Caco-2 (cell line): ENCODE measurements around the gene RAD51B. TPM values are rescaled to one million over a fixed set of nuclear protein-coding genes. Genes with fewer than 3 reads are reported as not detected.

Experiments used
- BruUV-seq: library from RNA; stranded (reverse); fragments of 400-500 nt; replicated peaks from 2 replicates; lab custom pipeline; 2021; lab: Mats Ljungman, UMichigan
- CTCF ChIA-PET: fragments of 300-600 bp; sonication (Branson Sonifier 250); formaldehyde crosslinking; loops from one replicate; lab custom pipeline; 2022; ENCODE audit warnings: antibody characterized with exemption; lab: Charles Lee
- POLR2A ChIA-PET: fragments of 300-600 bp; sonication (Branson Sonifier 250); formaldehyde crosslinking; loops from one replicate; lab custom pipeline; 2022; ENCODE audit warnings: antibody characterized with exemption; lab: Charles Lee
- DNase-seq, 2 experiments: peaks; one replicate each; pipeline versions ENCODE4 v3.0.0 to v3.0.0-alpha.2; 2020 to 2022
- H3K27me3 ChIP-seq: replicated peaks from 2 replicates; pipeline ENCODE4 v1.6.0; 2011; ENCODE audit warnings: low read length; ENCODE audit not compliant: control insufficient read depth, insufficient read depth
- H3K36me3 ChIP-seq: 2 replicates; pipeline ENCODE4 v1.5.1; 2011; ENCODE audit warnings: low read length; ENCODE audit not compliant: control insufficient read depth, insufficient read depth
- H3K4me1 ChIP-seq: fragments of 250-450 bp; sonication (Bioruptor Pico); 2 replicates; pipeline ENCODE4 v1.5.1; 2020; ENCODE audit warnings: mild to moderate bottlenecking
- H3K4me3 ChIP-seq: 2 replicates; pipeline ENCODE4 v1.5.1; 2011; ENCODE audit warnings: low read depth, mild to moderate bottlenecking, control low read depth, low read length
- H3K9me3 ChIP-seq: fragments of 250-450 bp; sonication (Bioruptor Pico); 2 replicates; pipeline ENCODE4 v1.5.1; 2020; ENCODE audit warnings: mild to moderate bottlenecking, moderate library complexity
- H3K27ac Mint-ChIP-seq: one replicate; pipeline ENCODE4 v1.8.0; 2022; ENCODE audit warnings: mixed read lengths; ENCODE audit not compliant: unreplicated experiment
- H3K27me3 Mint-ChIP-seq: one replicate; pipeline ENCODE4 v1.8.0; 2022; ENCODE audit warnings: mixed read lengths; ENCODE audit not compliant: insufficient read depth, unreplicated experiment
- H3K36me3 Mint-ChIP-seq: one replicate; pipeline ENCODE4 v1.8.0; 2022; ENCODE audit warnings: mild to moderate bottlenecking, mixed read lengths; ENCODE audit not compliant: insufficient read depth, unreplicated experiment
- H3K4me1 Mint-ChIP-seq: one replicate; pipeline ENCODE4 v1.8.0; 2022; ENCODE audit warnings: low read depth, mixed read lengths; ENCODE audit not compliant: unreplicated experiment
- H3K4me3 Mint-ChIP-seq: one replicate; pipeline ENCODE4 v1.8.0; 2022; ENCODE audit warnings: mild to moderate bottlenecking, moderate library complexity, mixed read lengths; ENCODE audit not compliant: unreplicated experiment
- H3K9me3 Mint-ChIP-seq: one replicate; pipeline ENCODE4 v1.8.0; 2022; ENCODE audit warnings: mixed read lengths; ENCODE audit not compliant: unreplicated experiment
- CTCF ChIP-seq, 2 experiments: fragments of 200-600 bp in 1 of 2; IDR thresholded peaks; 1 replicate in 1 of 2; 2 replicates in 1 of 2; pipeline versions ENCODE4 v1.5.1 to v1.8.0; 2011 to 2022; ENCODE audit warnings: antibody characterized with exemption in 1 of 2, control low read depth in 1 of 2, inconsistent platforms in 1 of 2, low read depth in 1 of 2, low read length in 1 of 2, mild to moderate bottlenecking in 1 of 2, moderate library complexity in 1 of 2; ENCODE audit not compliant: insufficient read depth in 1 of 2, severe bottlenecking in 1 of 2, unreplicated experiment in 1 of 2
- intact Hi-C: fragments of 100-400 bp; cut with micrococcal nuclease; formaldehyde crosslinking; loops from one replicate; pipeline ENCODE4 v1.10.0; 2022; ENCODE audit not compliant: unreplicated experiment
- total RNA-seq: library from RNA; stranded (reverse); gene quantifications from 2 replicates; pipeline ENCODE4 v1.2.3, GENCODE V29; 2022

Gene RAD51B
- total RNA-seq, 1 experiment from 2014 or later = 16.7 TPM

- H3K36me3 Mint-ChIP-seq = no peaks in the 10 kb centered on the region
- Histone ChIP-seq H3K9me3 (peaks cover 9% of the 10 kb centered on the region), H3K36me3 (no peaks in the 10 kb centered on the region), H3K4me1 (peaks cover 21% of the 10 kb centered on the region), H3K4me3 (no peak overlapping the region), H3K27me3 (no peaks in the 10 kb centered on the region)
- no peaks in the 10 kb centered on the region for H3K9me3 Mint-ChIP-seq
- ChIA-PET CTCF (no interaction called here), POLR2A (no interaction called here)
- no peak for DNase-seq
- H3K4me1 Mint-ChIP-seq = peaks cover 23% of the 10 kb centered on the region
- intact Hi-C loops = no loop called here
- BruUV-seq = no TSS peak
- no peak overlapping the region for H3K4me3 Mint-ChIP-seq
- no peak overlapping the region for H3K27ac Mint-ChIP-seq
- no peaks in the 10 kb centered on the region for H3K27me3 Mint-ChIP-seq
- no peak for TF ChIP-seq CTCF (IDR thresholded peaks at IDR 0.05; ENCODE audit: insufficient read depth in 1 of 2, low read depth in 1 of 2, low read length in 1 of 2, severe bottlenecking in 1 of 2, unreplicated experiment in 1 of 2)
Measured at GRCh38 chr14:68739701-68740100, 920.1 kb downstream of the RAD51B start.

GRCh38 chr14:68740788-68741476 lies 921.4 kb downstream of the RAD51B start:
- peaks cover 22% of the 10 kb centered on the region for H3K4me1 Mint-ChIP-seq

GRCh38 chr14:68741477-68741791 lies 921.9 kb downstream of the RAD51B start:
- POLR2A ChIA-PET = no interaction called here
- CTCF ChIA-PET = no interaction called here

More at GRCh38 chr14:68740788-68741476, 921.4 kb downstream of the RAD51B start:
- Mint-ChIP-seq H3K36me3 (no peaks in the 10 kb centered on the region), H3K4me3 (no peak overlapping the region), H3K27ac (no peak overlapping the region), H3K9me3 (no peaks in the 10 kb centered on the region), H3K27me3 (no peaks in the 10 kb centered on the region)
- TF ChIP-seq CTCF (IDR thresholded peaks at IDR 0.05; ENCODE audit: insufficient read depth in 1 of 2, low read depth in 1 of 2, low read length in 1 of 2, severe bottlenecking in 1 of 2, unreplicated experiment in 1 of 2) = no peak
- H3K4me3 ChIP-seq = no peak overlapping the region
- intact Hi-C loops = no loop called here
- no peak for DNase-seq
- peaks cover 17% of the 10 kb centered on the region for H3K4me1 ChIP-seq
- no peaks in the 10 kb centered on the region for H3K36me3 ChIP-seq
- H3K27me3 ChIP-seq = no peaks in the 10 kb centered on the region
- H3K9me3 ChIP-seq = peaks cover 9% of the 10 kb centered on the region
- BruUV-seq = no TSS peak
- POLR2A ChIA-PET = interaction anchor here (0.6 kb wide), 1 partner anchor 58 kb away, joined by 4 read pairs; no protein-coding TSS in a partner anchor
- CTCF ChIA-PET = interaction anchor here (0.7 kb wide), 1 partner anchor 42 kb away, joined by 4 read pairs; no protein-coding TSS in a partner anchor

More at GRCh38 chr14:68741477-68741791, 921.9 kb downstream of the RAD51B start:
- no peak for TF ChIP-seq CTCF (IDR thresholded peaks at IDR 0.05; ENCODE audit: insufficient read depth in 1 of 2, low read depth in 1 of 2, low read length in 1 of 2, severe bottlenecking in 1 of 2, unreplicated experiment in 1 of 2)
- H3K4me3 Mint-ChIP-seq = no peak overlapping the region
- Histone ChIP-seq H3K4me3 (no peak overlapping the region), H3K9me3 (peaks cover 9% of the 10 kb centered on the region), H3K4me1 (peaks cover 12% of the 10 kb centered on the region), H3K36me3 (no peaks in the 10 kb centered on the region), H3K27me3 (no peaks in the 10 kb centered on the region)
- H3K4me1 Mint-ChIP-seq = peaks cover 17% of the 10 kb centered on the region
- H3K27me3 Mint-ChIP-seq = no peaks in the 10 kb centered on the region
- intact Hi-C loops = no loop called here
- no peak overlapping the region for H3K27ac Mint-ChIP-seq
- DNase-seq = no peak
- no TSS peak for BruUV-seq
- no peaks in the 10 kb centered on the region for H3K36me3 Mint-ChIP-seq
- no peaks in the 10 kb centered on the region for H3K9me3 Mint-ChIP-seq
